NCI-H510A treated with DMSO at 0.1 percent for 48 hours (cell line): ENCODE results near the gene TFF2.

Experiments used
- DNase-seq: peaks from one replicate; lab custom pipeline; 2025; lab: John Stamatoyannopoulos, UW

The TFF2 gene

DNA sequence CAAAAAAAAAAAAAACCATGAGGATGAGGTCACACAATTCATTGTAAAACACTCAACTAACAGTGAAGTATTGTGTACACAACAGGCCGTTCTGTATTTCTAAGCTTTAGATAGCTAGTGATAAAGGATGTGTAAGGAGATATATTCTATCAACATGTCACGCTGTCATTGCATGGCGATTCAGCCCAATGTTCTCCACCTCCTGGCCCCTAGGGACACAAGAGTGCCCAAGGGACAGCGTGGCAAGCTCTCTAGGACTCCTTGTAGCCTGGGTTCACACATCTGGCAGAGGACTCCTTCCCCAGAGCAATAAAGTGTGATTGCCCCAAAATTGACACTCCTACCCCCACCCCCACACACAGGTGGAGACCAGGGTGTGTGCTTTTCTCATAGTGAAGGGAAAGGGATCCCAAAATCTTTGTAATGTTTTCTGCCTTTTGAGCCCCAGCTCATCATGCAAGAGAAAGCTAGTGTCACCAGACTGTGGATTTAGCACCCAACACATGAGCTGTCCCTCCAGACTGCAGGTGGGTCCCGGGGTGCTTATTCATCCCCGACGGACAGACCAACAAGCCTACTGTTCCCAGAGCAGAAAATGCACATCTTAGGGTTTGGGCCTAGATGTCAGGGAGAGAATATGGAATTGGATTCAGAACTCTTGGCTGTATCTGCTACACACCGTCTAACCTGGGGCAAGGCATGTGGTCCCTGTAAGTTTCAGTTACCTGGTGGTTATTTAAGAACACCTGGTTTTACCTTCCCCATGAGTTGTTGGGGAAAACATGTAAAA is 33.6 kb upstream of the TFF2 start:
- DNase-seq: no peak

DNA sequence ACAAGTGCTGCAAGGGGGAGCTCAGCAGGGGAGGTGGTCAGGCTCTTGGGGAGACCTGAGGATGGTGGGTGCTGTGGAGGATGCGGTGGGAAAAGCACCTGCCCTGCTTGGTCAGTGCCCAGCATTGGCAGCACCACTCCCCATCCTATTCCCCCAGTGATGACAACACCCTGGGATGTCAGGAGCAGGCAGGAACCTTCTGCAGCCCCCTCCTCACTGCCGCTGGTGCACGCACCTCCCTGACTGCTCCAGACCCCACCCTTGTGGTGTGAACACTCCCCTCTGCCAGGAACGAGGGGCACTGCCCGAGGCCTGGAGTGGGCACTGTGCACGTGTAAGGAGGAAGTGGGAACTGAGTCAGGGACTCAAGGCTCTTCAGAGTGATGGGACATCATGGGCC is 32.5 kb upstream of the TFF2 start:
- no peak for DNase-seq

DNA sequence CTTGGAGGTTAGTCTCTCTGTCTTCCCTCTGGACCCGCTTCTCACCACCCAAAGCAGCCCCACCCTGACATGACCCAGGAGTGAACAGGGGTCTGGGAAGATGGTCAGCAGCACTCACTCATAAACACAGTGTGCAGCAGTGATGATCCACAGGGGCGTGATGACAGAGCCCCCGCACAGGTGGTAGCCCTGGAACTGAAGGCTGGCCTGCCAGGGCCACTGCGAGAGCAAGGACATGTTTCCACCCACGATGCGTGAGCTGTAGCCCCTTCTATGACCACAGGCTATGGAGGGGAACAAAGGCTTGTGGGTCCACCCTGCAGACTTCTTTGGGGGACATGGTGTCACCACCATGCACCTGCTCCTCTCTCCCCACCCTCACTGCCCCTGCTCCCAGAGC is 32.1 kb upstream of the TFF2 start:
- DNase-seq: no peak

DNA sequence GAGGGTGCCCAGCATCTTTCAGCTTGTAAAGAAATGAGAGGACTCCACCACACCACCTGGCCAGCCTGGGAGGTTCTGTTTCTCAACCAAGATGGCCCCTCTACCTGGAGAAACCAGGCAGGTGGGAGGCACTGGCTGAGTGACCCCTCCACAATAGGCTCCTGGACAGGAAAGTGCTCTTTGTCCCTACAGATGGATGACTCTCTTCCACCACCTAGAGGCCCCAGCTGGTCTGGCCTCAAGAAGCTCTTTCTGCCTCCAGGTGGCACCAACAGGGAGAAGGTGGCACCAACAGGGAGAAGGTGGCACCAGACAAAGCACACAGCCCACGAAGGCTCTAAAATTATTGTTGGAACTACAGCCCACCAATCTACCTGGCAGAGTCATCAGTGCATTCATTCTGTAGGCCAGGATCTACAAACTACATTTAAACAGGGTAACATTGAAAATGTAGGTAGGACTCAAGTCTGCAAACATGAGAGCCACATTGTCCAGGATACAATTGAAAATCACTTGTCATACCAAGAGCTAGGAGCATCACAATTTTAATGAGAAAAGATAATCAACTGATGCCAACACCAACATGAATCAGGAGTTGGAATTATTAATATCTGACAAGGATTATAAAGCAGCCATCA is 30.7 kb upstream of the TFF2 start:
- no peak for DNase-seq

DNA sequence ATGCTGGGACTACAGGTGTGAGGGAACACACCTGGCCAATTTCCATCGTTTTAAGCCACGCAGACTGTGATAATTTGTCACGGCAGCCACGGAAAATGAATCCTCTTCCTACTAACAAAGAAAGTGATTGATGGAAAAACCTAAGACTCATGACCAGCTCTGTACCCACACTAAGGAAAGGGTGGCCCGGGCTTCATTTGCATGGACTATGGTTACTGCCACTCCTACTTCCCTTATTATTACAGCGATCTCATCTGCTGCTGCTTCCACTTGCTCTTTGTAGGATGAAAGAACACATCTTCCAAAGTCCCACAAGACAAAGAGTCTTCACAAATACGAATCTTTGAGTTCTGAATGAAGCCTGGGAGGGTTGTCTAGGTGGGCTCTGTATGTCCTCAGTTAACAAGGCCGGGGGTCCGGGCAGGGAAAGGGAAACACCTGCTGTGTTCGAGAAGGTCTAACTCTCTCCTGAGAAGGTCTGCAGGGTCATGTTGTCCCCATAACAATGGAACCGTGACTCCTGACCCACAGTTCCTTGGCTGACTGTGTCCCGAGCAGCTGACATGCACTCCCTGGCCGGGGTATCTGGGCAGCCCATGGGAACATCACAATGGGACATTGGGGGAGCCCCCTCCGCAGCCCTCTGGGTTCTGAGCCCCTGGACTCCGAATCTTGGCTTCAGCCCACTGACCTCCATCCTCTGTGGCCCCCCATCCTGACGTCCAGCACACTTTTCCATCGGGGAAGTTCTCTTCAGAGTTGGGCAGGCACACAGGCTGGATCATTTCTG is 28.8 kb upstream of the TFF2 start:
- DNase-seq: no peak

DNA sequence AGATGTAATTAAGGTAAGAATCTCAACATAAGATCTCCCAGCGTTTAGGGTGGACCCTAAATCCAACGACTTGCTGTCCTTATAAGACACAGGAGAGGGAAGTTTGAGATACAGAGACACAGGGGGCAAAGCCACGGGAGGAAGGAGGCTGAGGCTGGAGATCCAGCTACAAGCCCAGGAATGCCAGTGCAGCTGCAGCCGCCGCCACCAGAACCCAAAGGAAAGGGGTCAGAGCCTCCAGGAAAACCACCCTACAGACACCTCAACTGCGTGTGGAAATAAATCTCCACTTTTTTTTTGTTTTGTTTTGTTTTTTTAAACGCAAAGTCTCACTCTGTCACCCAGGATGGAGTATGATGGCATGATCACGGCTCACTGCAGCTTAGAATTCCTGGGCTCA is 27.6 kb upstream of the TFF2 start:
- no peak for DNase-seq

DNA sequence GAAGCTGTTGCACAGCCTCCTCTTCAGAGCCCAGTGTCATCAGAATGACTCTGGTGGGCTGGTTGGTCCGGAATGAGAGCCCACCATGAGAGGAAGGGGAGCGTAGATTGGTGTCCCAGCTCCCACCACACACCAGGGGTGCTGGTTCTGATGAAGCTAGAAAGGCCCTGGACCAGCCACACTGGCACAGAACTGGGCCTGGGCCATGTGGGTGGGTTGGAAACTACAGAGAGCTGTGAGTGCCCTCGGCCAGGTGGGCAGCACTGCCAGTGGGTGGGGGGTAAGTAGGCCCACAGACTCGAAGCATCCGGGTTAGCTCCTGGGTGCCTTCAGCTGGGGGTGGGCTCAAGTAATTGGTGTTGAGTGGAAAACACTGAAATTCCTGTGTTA is 27.2 kb upstream of the TFF2 start:
- DNase-seq: no peak

DNA sequence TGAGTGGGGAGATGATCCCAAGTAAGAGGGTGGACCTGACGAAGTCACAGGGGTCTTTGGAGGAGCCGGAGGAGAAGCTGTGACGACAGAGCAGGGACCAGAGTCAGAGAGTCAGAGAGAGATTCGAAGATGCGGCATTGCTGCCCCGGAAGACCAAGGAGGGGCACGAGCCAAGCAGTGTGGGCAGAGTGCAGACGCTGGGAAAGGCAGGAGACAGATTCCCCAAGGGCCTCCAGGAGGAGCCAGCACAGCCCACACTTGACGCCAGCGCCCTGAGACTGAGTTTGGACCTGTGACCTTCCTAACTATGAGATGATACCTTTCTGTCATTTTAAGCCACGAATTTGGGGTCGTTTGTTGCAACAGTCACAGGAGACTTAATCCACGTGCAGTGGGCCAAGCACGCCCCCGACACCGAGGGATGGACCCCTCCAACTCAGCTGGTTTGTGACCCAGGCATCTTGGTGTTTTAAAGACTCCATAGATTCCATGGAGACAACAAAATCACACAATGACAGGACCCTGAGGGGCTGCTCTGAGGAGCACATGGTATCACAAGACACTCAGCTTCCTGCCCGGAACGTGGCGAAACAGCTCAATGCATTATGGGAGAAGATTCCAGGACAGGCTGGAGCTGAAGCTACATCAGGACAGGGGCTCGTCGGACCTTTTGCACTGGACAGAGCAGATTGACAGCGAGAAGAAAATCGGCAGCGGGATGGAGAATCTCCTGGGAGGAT is 26.6 kb upstream of the TFF2 start:
- no peak for DNase-seq

DNA sequence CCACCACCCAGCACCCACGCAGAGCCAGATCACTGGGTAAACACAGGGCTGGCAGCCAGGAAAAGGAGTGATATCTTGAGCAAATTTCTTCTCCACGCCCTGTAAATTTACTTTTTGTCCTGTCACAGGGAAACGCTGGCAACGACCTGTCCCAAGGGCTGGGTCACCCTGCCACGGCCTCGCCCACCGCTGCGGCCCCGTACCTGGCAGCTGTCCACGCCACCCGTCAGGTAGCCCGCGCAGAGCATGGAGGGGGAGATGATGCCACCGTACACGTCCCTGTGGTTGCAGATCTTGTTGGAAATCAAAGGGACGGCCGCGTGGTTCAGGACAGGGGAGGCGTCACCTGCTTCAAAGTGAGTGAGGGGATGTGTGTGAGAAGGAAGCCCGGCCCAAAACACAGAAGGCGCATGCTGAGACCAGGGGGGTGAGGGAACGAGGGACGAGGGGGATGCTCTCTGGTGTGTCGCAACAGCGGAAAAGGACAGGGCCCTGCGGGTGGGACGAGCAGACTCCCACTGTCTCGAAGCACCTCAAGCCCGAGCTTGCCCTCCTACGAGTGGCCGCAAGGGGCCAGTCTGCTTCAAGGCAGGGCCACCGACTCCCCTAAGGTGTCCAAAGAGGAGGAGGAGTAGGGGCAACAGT is 25.7 kb upstream of the TFF2 start:
- no peak for DNase-seq

DNA sequence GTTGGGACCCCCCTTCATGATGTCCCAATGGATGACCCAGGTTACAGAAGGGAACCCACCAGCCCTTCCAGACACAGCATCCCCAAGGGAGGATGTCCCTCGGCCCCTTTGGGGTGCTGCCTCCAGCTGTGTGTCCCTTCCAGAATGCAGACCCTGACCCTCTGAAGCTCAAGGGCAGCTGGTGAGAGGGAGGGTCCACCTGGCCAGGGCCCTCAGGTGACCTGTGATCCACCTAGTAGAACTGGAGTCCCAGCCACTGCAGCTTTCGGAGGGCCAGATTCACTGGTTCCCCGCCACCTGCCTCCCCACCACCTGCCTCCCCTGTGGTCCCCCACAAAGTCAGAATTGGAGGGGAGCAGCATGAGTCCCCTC is 25.2 kb upstream of the TFF2 start:
- no peak for DNase-seq

DNA sequence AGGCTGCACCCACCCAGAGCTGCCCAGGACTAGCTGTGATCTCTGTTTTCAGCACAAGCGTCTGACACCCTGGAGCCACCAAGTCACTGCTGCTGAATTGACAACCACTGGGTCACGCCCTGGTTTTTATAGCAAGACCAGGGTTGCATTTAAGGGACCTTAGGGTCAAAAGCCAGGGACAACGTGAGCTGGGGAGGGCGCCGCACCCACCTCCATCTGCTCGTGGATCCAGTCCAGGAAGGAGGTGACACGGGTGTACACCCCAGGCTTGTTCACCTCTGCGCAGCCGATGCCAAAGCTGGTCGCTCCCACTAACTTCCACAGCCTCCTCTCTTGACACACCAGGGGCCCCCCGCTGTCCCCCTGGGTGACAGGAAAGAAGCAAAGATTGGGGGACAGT is 24.7 kb upstream of the TFF2 start:
- DNase-seq: no peak

DNA sequence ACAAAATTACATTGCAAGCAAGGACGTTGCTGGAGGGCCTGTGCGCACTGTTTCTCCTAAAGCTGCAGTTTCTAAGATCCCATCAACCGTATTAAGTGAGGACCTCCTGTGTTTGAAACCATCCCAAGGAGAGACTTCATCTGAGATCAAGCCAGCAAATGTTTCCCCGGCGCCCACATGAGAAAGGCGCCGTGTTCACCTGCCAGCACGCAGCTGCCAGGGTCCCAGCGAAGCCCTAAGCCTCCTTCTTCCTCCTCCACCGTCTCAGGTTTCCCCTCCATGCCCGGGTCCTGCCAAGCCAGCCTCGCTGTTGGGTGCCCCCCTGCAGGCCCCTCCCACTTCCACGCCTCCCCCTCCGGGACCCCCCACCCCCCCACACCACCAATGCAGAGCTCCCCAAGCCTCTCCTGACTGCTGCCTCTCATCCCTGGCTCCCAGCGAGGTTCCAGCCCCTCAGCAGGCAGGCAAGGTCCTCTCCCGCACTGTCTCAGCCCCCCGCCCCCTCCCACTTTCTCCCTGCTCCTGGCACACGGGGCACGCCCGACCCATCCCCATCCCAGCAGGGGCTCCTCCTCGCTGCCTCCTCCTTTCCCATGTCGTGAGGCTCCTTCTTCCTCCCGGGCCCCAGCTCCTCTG is 24.2 kb upstream of the TFF2 start:
- no peak for DNase-seq

DNA sequence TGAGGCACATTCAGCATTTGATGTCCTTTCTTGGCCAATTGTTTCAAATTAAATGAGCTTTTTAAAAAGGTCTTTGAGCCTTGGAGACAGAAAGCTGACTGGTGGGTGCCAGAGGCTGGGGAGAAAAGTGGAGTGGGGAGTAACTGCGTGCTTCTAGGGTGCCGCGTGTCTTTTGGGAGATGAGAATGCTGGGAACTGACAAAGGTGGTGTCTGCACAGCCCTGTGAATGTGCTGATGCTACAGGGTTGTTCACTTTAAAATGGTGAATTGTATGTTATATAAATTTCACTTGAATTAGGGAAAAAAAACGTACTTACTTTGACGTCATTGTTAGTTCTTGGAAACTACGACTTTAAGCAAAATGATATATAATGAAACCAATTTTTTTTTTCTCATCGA is 23.7 kb upstream of the TFF2 start:
- no peak for DNase-seq

DNA sequence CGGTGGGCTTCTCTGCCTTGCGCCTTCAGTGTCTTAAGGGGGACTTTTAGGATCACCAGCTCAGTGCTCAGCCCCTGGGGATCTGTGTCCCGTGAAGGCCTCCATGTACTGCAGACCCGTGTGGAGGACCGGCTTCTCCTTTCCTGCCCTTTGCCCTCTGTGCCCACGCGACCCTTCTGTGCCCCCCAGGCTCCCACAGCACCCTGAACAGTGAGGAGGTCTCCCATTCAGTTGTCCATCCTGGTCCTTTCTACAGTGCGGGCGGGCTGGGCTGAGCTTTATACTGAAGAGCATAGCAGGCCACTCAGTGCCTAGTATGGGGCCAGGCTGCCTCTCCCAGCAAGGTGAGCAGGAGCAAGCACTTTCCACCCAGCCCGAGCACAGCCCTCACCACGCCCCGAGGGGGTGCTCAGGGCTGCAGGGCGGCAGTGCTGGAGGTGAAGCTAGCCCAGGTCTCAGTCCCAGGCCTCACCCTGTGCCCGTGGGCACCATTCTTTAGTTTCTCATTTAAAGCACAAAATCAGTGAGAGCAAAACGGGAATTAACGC is 23.2 kb upstream of the TFF2 start:
- no peak for DNase-seq

DNA sequence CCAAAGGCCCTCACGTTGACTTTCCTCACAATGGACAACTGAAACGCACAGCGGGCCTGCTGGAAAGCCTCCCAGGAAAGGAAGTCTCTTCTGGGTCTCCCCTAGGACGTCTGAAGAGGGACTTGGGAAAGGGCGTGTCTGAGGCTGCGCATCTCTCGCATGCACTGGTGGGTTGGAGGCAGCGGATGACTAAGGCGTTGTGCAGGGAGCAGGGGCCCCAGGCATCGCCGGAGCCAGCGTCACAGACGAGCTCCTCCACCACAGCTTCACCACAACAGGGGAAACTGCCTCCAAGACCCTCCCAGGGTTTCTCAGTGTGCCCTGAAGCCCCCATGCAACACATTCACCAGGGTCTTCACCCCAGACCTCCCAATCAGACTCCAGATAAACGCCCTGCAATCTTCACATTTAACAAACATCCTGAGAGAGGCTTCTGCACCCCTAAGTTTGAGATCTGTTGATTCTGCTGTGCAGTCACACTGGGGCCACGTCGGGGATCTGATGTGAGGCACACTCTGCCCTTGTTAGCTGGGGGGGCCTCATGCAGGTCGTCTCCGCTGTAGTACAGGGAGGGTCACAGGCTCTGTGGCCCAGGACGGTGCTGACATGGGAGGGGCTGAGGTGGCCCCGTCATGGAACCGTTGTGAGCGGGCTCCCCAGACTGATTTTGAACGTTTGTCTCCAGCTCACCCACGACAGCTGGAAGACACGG is 22.6 kb upstream of the TFF2 start:
- no peak for DNase-seq

DNA sequence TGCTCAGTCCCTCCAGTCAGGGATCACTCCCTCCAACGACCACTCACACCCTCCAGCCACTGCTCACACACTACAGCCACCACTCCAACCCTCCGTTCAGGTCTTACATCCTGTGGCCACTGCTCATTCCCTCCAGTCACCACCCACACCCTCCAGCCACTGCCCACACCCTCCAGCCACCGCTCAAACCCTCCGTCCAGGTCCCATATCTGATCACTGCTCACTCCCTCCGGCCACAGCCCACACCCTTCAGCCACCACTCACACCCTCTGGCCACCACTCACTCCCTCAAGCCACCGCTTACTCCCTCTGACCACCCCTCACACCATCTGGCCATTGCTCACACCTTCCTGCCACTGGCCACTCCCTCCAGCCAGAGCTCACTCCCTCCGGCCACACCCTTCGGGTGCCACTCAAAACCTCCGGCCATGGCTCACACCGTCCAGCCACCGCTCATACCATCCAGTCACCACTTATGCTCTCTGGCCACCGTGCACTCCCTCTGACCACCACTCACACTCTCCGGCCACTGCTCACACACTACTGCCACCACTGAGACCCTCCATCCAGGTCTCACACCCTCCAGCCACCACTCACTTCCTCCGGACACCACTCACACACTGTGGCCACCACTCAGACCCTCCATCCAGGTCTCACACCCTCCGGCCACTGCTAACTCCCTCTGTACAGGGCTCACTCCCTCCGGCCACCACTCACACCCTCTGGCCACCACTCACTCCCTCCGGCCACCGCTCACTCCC is 20.3 kb upstream of the TFF2 start:
- no peak for DNase-seq

DNA sequence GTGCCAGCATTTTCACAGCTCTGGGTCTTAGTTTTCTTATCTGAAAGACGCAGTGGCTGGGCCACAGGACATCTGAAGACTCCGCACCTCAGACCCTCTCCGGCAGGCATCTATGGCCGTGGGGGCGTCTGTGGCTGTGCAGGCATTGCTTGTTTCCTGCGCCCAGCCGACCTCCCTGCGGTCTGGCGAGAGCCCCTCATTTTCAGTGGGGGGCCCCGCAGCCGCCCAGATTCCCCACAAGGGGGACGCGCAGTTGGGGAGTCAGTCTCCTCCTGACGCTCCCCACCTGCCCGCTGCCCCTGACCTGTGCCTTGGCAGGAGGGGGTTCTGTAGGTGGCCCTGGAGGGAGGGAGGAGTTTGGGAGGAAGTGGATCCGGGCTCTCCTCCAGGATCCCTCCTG is 19.0 kb upstream of the TFF2 start:
- DNase-seq: no peak

DNA sequence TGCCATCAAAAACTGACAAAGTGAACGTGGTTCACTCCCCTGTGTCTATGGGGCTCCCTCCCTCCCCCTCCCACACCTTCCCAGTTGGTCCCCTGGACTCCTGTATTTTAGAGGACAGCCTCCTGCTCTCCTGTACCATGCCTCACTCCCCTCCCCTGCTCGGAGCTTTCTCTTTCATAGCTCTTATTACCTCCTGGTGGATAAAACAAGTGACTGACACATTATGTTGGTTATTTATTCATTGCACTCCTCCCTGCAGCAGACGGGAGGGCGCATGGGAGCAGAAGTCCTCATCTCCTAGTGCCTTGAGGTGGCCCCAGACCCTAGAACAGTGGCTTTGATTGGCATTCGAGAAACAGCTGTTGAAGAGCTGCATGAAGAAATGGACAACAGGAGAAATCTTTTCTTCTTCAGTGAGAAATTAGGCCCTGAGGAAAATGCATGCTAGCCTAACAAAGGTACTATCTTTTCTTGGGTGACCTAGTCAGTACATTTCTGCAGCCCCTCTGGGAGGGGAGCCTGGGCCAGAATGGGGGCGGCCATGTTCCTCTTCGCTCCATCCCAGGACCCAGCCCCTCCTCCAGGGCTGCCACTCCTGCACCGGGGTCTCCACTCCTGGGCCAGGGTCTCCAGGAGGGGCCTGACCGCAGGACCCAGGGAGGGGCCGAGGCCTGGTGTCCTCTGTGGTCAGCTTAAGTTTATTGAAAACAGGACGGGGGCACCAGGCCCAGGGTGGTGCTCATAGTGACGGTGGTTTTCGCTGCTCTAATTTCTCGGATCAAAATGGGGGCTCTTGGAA is 16.8 kb upstream of the TFF2 start:
- DNase-seq: no peak
